ENCODE measurements around the gene CUEDC1. TPM values are rescaled to one million over a fixed set of nuclear protein-coding genes. Genes with fewer than 3 reads are reported as not detected.
A peak's percentile ranks its signal among the peaks of the same experiment; 100 is the strongest.

The CUEDC1 gene, protein sequence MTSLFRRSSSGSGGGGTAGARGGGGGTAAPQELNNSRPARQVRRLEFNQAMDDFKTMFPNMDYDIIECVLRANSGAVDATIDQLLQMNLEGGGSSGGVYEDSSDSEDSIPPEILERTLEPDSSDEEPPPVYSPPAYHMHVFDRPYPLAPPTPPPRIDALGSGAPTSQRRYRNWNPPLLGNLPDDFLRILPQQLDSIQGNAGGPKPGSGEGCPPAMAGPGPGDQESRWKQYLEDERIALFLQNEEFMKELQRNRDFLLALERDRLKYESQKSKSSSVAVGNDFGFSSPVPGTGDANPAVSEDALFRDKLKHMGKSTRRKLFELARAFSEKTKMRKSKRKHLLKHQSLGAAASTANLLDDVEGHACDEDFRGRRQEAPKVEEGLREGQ
- total RNA-seq (2014; rRNA removed; shearing (Covaris generic); ENCODE audit: low replicate concordance), result 0.71 and 2.6 TPM in 2 replicates

DNA sequence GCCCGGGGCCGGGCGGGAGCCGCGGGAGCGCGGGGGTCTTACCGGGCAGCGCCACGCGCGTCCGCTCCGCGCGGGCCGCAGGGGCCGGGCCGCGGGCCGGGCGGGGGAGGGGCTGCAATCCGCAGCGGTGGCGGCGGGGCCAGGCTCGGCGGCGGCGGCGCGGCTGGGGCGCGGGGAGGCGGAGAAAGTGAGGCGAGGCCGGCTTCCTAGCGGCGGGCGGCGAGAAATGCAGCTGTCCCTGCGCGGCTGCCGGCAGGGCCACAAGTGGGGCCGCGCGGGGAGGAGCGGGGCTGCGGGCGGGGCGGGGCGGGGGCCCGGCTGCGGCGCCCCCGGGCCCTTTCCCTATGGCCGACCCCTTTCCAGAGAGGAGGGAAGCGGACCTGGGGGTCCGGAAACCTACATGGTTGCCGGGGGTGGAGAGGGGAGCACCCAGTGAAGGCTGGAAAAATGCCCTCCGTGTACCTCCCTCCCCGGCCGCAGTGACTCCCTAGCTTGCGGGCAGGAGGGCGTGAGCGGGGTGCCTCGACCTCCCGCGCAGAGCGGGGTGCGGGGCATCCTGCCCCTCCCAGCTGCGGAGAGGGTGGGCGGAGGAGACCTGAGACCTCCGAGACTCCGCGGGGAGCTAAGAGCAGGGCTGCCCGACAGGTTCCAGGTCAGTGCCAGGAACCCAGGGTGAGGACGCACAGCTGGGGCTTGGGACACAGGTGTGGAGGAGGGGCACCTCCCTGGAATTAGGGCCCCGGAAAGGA, at the start of gene CUEDC1:
Gene CUEDC1, minus strand, starts transcription at position 230 of the 749 bp plus-strand sequence. CDS start 69,848 bp downstream, outside the sequence.
- H3K4me1 ChIP-seq (ENCODE audit: low read length), result peaks cover 43% of the 10 kb centered on the region
- H3K79me2 ChIP-seq (ENCODE audit: low read length), result no peaks in the 10 kb centered on the region
- peak within 1 kb of the TSS; percentile 66 for H3K4me3 ChIP-seq (ENCODE audit: low read length)
- H3K4me2 ChIP-seq (ENCODE audit: low read depth, low read length, poor library complexity, severe bottlenecking), result peak within 1 kb of the TSS; percentile 76
- no peak within 1 kb of the TSS for H3K27ac ChIP-seq (ENCODE audit: low read length)
- peak within 1 kb of the TSS; percentile 56 for H3K9ac ChIP-seq (ENCODE audit: low read length)
- H2AFZ ChIP-seq (ENCODE audit: low read length), result peak within 1 kb of the TSS; percentile 43; the same call in 1 of the 2 replicates
- H3K9me2 ChIP-seq (replicated peaks; ENCODE audit: insufficient read depth, low read length), result no peaks in the 10 kb centered on the region
- H3K9me3 ChIP-seq (ENCODE audit: low read length), result no peaks in the 10 kb centered on the region
- 0 out of 2 replicates have a peak, but pooled peaks cover 3% of the 10 kb centered on the region for H3K27me3 ChIP-seq (ENCODE audit: low read length)
- no peaks in the 10 kb centered on the region for H3K36me3 ChIP-seq (ENCODE audit: insufficient read depth, low read length)
- peaks cover 12% of the 10 kb centered on the region; the same call in 1 of the 2 replicates for H4K20me1 ChIP-seq (ENCODE audit: insufficient read depth, low read depth, low read length)
- peak; percentile 80 for DNase-seq

DNA sequence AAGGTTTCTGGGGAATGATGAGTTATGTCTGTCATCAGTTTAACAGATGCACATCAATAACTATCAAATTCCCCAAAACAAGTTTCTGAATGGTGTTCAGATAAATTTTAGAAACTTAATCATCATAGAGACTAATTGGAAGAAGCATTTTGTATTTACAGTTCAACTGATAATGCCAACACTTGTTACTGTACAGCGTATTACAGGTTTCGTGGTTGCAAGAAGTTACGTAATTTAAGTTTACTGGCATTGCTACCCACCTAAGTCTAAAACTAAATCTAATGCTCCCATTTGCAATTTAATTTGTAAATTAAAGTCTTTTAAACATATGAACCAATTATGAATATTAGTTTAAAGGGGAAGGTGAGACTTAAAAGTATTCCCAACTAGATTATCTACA, 48.8 kb upstream of the CUEDC1 start:
- Histone ChIP-seq H3K4me1 (ENCODE audit: low read length) (peaks cover 68% of the 10 kb centered on the region), H3K4me3 (ENCODE audit: low read length) (peak overlapping the region; percentile 97), H3K79me2 (ENCODE audit: low read length) (peaks cover 45% of the 10 kb centered on the region), H2AFZ (ENCODE audit: low read length) (no peak overlapping the region), H3K36me3 (ENCODE audit: insufficient read depth, low read length) (peaks cover 71% of the 10 kb centered on the region), H3K9me2 (replicated peaks; ENCODE audit: insufficient read depth, low read length) (no peaks in the 10 kb centered on the region), H3K27ac (ENCODE audit: low read length) (peak overlapping the region; percentile 97; the same call in 1 of the 2 replicates), H3K27me3 (ENCODE audit: low read length) (no peaks in the 10 kb centered on the region), H3K4me2 (ENCODE audit: low read depth, low read length, poor library complexity, severe bottlenecking) (peak overlapping the region; percentile 83), H4K20me1 (ENCODE audit: insufficient read depth, low read depth, low read length) (peaks cover 38% of the 10 kb centered on the region), H3K9me3 (ENCODE audit: low read length) (no peaks in the 10 kb centered on the region), H3K9ac (ENCODE audit: low read length) (peak overlapping the region; percentile 1; the same call in 1 of the 2 replicates)
- no peak for DNase-seq

DNA sequence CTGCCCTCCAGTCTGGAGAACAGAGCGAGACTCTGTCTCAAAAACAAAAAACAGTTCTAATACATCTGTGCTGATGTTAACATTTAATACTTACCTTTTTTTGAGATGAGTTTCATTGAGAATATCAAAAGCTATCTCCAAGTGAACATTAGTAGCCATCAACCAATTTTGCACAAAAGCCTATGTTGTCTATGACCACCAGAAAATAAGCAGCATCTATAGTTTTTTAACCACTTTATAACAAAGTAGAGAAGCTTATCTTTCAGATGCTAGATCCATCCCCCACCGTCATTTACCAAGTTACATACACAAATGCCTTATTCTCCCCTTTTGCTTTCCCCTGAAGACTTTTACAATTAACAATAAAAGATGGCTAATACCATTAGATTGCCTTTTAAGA, 47.8 kb upstream of the CUEDC1 start:
- Histone ChIP-seq H3K9me3 (ENCODE audit: low read length) (no peaks in the 10 kb centered on the region), H3K27ac (ENCODE audit: low read length) (peak overlapping the region; percentile 46), H3K9ac (ENCODE audit: low read length) (no peak overlapping the region), H4K20me1 (ENCODE audit: insufficient read depth, low read depth, low read length) (peaks cover 42% of the 10 kb centered on the region), H3K79me2 (ENCODE audit: low read length) (peaks cover 45% of the 10 kb centered on the region), H3K4me3 (ENCODE audit: low read length) (peak overlapping the region; percentile 97; the same call in 1 of the 2 replicates), H3K36me3 (ENCODE audit: insufficient read depth, low read length) (peaks cover 82% of the 10 kb centered on the region), H3K4me2 (ENCODE audit: low read depth, low read length, poor library complexity, severe bottlenecking) (peak overlapping the region; percentile 83), H3K27me3 (ENCODE audit: low read length) (no peaks in the 10 kb centered on the region), H3K9me2 (replicated peaks; ENCODE audit: insufficient read depth, low read length) (no peaks in the 10 kb centered on the region), H2AFZ (ENCODE audit: low read length) (no peak overlapping the region), H3K4me1 (ENCODE audit: low read length) (peaks cover 73% of the 10 kb centered on the region)
- DNase-seq, result no peak

DNA sequence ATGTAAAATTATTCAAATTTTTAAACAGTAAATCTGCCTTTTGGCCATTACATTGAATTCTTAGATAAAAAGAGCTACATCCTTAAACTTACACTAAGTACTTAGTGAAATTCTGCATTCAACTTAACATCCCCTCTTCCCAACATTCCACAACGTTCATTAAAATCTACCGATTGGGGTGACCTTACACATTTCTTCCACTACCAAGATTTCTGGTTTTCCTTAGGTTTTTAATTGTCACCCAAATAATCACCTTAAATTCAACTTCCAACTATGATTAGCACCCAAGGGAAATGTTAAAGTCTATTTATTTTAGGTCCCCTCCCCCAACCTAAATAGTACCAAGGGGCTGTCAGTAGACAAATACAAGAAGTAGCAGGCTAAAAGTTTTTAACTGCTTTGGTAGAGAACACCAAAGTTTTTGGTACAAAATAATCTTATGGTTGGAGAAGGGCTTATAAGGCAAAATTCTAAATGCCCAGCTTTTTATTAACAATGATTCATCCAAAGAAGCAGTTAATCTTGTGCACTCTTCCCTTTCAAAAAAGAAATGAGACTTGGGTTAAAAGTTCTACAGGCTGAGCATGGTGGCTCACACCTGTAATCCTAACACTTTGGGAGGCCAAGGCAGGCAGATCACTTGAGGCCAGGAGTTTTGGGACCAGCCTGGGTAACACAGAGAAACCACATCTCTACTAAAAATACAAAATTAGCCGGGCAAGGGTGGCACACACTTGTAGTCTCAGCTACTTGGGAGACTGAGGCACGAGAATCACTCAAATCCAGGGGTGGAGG, 47.1 kb upstream of the CUEDC1 start:
- H3K9me3 ChIP-seq (ENCODE audit: low read length), result no peaks in the 10 kb centered on the region
- no peak overlapping the region for H3K4me3 ChIP-seq (ENCODE audit: low read length)
- H3K9ac ChIP-seq (ENCODE audit: low read length), result no peak overlapping the region
- peaks cover 45% of the 10 kb centered on the region for H3K79me2 ChIP-seq (ENCODE audit: low read length)
- H3K36me3 ChIP-seq (ENCODE audit: insufficient read depth, low read length), result peaks cover 87% of the 10 kb centered on the region
- peak overlapping the region; percentile 21 for H3K4me2 ChIP-seq (ENCODE audit: low read depth, low read length, poor library complexity, severe bottlenecking)
- peaks cover 74% of the 10 kb centered on the region for H3K4me1 ChIP-seq (ENCODE audit: low read length)
- H3K27ac ChIP-seq (ENCODE audit: low read length), result peak overlapping the region; percentile 46
- peaks cover 42% of the 10 kb centered on the region for H4K20me1 ChIP-seq (ENCODE audit: insufficient read depth, low read depth, low read length)
- H3K27me3 ChIP-seq (ENCODE audit: low read length), result no peaks in the 10 kb centered on the region
- no peak for DNase-seq
- no peaks in the 10 kb centered on the region for H3K9me2 ChIP-seq (replicated peaks; ENCODE audit: insufficient read depth, low read length)
- no peak overlapping the region for H2AFZ ChIP-seq (ENCODE audit: low read length)

DNA sequence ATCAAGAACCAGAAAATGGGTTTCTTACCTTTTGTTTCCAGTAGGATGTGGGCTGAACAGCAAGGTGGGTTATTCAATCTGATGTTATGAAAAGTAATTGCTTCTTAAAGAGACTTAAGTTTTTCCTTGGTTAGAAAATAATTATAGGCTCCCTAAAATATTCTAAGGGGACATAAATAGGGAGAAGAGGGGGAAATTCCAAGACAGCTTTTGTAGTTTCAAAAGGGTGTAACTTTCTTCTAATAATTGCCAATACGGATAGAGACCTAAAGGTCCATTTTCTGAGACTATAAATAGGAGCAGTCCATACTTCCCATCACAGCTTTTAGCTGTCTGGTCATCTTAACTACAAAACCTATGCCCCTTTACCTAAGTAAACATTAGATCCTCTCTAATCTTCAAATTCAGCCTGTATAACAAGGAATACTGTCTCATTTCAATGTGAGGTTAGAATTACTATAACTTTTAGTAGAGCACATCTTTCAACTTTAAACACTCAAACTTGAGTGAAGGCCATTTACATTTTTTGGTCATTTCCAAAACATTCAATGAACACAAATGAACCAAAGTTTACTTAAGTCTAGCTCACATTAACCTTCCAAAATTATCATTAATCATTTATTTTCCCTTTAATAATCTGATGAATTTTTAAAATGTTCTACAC, 46.4 kb upstream of the CUEDC1 start:
- no peak overlapping the region for H3K4me3 ChIP-seq (ENCODE audit: low read length)
- H3K4me2 ChIP-seq (ENCODE audit: low read depth, low read length, poor library complexity, severe bottlenecking), result peak overlapping the region; percentile 21

DNA sequence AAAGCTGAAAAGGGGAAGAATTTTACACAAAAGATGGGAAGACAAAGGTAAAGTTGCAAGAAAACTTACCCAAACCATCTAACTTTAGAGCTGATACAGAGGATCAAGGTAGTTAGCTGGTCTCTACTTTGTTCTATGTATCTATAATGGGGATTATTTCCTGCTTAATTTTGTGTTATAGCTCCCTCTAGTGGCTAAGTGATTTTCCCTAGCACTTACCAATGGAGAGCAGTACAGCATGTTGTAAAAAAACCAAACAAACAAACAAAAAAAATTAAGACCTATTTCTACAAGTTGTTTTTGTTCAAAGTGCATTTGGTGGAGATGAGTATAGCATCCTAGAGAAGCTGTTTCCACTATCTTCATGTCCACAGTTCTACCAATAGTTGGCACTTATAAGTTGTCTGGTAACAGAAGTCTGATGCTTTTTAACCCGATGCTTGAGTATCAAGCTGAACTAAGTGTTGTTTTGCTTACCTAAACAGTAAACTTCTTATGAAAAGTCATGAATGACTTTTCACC, 44.3 kb upstream of the CUEDC1 start:
- Histone ChIP-seq H3K36me3 (ENCODE audit: insufficient read depth, low read length) (peaks cover 70% of the 10 kb centered on the region), H3K4me3 (ENCODE audit: low read length) (no peak overlapping the region), H3K9me2 (replicated peaks; ENCODE audit: insufficient read depth, low read length) (no peaks in the 10 kb centered on the region), H3K79me2 (ENCODE audit: low read length) (peaks cover 21% of the 10 kb centered on the region), H3K27ac (ENCODE audit: low read length) (peak overlapping the region; percentile 52), H3K4me1 (ENCODE audit: low read length) (peaks cover 77% of the 10 kb centered on the region), H3K4me2 (ENCODE audit: low read depth, low read length, poor library complexity, severe bottlenecking) (no peak overlapping the region), H3K9me3 (ENCODE audit: low read length) (no peaks in the 10 kb centered on the region), H3K27me3 (ENCODE audit: low read length) (no peaks in the 10 kb centered on the region), H3K9ac (ENCODE audit: low read length) (no peak overlapping the region), H2AFZ (ENCODE audit: low read length) (no peak overlapping the region), H4K20me1 (ENCODE audit: insufficient read depth, low read depth, low read length) (peaks cover 19% of the 10 kb centered on the region)
- DNase-seq, result peak; percentile 89

More for the DNA sequence above, 46.4 kb upstream of the CUEDC1 start:
- Histone ChIP-seq H3K27ac (ENCODE audit: low read length) (peak overlapping the region; percentile 46), H2AFZ (ENCODE audit: low read length) (no peak overlapping the region), H3K9ac (ENCODE audit: low read length) (no peak overlapping the region), H3K27me3 (ENCODE audit: low read length) (no peaks in the 10 kb centered on the region), H3K9me2 (replicated peaks; ENCODE audit: insufficient read depth, low read length) (no peaks in the 10 kb centered on the region), H3K79me2 (ENCODE audit: low read length) (peaks cover 41% of the 10 kb centered on the region), H3K36me3 (ENCODE audit: insufficient read depth, low read length) (peaks cover 91% of the 10 kb centered on the region), H4K20me1 (ENCODE audit: insufficient read depth, low read depth, low read length) (peaks cover 39% of the 10 kb centered on the region), H3K9me3 (ENCODE audit: low read length) (no peaks in the 10 kb centered on the region), H3K4me1 (ENCODE audit: low read length) (peaks cover 78% of the 10 kb centered on the region)
- DNase-seq, result peak; percentile 55

DNA sequence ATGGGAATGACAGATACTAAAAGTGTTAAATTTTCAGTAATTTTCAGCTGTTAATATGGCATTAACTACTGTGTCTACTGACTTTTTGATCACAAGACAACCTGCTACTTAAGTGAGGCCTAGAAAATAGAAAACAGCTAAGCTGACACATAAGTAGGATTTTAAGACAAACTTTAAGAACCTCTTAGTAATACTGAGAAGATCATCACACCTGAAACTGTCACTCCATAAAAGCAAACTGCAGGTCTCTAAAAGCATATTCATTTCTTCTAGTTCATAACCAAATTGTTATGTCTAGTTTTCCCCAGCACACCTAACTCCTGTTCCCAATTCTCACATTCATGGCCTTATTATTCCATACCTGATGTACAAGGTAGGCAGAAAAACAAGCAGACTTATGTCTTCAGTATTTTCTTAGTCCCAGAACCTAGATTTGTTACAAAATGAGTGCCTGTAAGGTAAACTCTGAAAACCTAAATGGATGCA, 43.8 kb upstream of the CUEDC1 start:
- H3K9me2 ChIP-seq (replicated peaks; ENCODE audit: insufficient read depth, low read length), result no peaks in the 10 kb centered on the region
- peaks cover 16% of the 10 kb centered on the region for H3K79me2 ChIP-seq (ENCODE audit: low read length)
- peak overlapping the region; percentile 52 for H3K27ac ChIP-seq (ENCODE audit: low read length)
- H4K20me1 ChIP-seq (ENCODE audit: insufficient read depth, low read depth, low read length), result peaks cover 14% of the 10 kb centered on the region
- H2AFZ ChIP-seq (ENCODE audit: low read length), result no peak overlapping the region
- H3K4me2 ChIP-seq (ENCODE audit: low read depth, low read length, poor library complexity, severe bottlenecking), result no peak overlapping the region
- H3K9ac ChIP-seq (ENCODE audit: low read length), result no peak overlapping the region
- DNase-seq, result no peak
- peaks cover 77% of the 10 kb centered on the region for H3K4me1 ChIP-seq (ENCODE audit: low read length)
- H3K27me3 ChIP-seq (ENCODE audit: low read length), result no peaks in the 10 kb centered on the region
- no peaks in the 10 kb centered on the region for H3K9me3 ChIP-seq (ENCODE audit: low read length)
- H3K36me3 ChIP-seq (ENCODE audit: insufficient read depth, low read length), result peaks cover 65% of the 10 kb centered on the region
- H3K4me3 ChIP-seq (ENCODE audit: low read length), result no peak overlapping the region
